G401 (cell line): Measurements from ENCODE around the gene MICAL2. TPM values are rescaled to one million over a fixed set of nuclear protein-coding genes. Genes with fewer than 3 reads are reported as not detected.

ENCODE experiments used
- DNase-seq: peaks from one replicate; pipeline ENCODE4 v3.0.0-alpha.2; 2015; ENCODE audit warnings: low spot score
- in situ Hi-C: cut with HindIII; loops from 2 replicates; pipeline ENCODE4 v1.10.0; 2016; ENCODE audit warnings: low sequenced_read_pairs, mixed read lengths
- total RNA-seq: library from RNA; depleted of rRNA; stranded (reverse); fragments of >200 nt; shearing (Covaris generic); gene quantifications from 2 replicates; pipeline ENCODE4 v1.2.3, GENCODE V29; 2014; rRNA removed

The MICAL2 gene, protein sequence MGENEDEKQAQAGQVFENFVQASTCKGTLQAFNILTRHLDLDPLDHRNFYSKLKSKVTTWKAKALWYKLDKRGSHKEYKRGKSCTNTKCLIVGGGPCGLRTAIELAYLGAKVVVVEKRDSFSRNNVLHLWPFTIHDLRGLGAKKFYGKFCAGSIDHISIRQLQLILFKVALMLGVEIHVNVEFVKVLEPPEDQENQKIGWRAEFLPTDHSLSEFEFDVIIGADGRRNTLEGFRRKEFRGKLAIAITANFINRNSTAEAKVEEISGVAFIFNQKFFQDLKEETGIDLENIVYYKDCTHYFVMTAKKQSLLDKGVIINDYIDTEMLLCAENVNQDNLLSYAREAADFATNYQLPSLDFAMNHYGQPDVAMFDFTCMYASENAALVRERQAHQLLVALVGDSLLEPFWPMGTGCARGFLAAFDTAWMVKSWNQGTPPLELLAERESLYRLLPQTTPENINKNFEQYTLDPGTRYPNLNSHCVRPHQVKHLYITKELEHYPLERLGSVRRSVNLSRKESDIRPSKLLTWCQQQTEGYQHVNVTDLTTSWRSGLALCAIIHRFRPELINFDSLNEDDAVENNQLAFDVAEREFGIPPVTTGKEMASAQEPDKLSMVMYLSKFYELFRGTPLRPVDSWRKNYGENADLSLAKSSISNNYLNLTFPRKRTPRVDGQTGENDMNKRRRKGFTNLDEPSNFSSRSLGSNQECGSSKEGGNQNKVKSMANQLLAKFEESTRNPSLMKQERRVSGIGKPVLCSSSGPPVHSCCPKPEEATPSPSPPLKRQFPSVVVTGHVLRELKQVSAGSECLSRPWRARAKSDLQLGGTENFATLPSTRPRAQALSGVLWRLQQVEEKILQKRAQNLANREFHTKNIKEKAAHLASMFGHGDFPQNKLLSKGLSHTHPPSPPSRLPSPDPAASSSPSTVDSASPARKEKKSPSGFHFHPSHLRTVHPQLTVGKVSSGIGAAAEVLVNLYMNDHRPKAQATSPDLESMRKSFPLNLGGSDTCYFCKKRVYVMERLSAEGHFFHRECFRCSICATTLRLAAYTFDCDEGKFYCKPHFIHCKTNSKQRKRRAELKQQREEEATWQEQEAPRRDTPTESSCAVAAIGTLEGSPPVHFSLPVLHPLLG
- 12.6 and 21.1 TPM in 2 replicates for total RNA-seq

DNA sequence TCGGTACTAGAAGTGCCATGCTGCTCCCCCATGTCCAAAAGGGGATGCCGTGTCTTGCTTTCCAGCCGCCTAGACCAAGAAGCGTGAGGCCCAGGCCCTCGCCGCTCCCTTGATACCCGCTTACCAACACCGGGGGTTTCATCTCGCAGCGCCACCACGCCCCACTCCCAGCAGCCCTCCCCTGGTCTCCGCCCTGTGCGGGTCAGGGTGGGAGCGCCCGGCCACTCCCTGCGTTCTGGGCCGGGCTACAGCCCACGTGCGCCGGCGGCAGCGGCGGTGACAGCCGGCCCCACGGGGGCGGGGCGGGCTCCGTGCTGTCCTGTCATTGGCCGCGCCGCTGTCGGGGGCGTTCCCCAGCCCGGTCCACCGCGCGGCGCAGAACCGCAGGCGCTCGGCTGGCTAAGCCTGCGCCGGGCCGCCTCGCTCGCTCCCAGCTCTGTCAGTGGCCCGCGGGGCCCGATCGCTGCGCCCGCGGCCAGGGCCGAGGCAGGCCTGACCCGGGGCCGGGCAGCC is at the start of gene MICAL2:
TSS of gene MICAL2 (plus strand) at position 390 of the 513 bp plus-strand sequence. CDS start 51,566 bp downstream, outside the sequence.
- in situ Hi-C loops = no loop called here
- peak; percentile 92 for DNase-seq

DNA sequence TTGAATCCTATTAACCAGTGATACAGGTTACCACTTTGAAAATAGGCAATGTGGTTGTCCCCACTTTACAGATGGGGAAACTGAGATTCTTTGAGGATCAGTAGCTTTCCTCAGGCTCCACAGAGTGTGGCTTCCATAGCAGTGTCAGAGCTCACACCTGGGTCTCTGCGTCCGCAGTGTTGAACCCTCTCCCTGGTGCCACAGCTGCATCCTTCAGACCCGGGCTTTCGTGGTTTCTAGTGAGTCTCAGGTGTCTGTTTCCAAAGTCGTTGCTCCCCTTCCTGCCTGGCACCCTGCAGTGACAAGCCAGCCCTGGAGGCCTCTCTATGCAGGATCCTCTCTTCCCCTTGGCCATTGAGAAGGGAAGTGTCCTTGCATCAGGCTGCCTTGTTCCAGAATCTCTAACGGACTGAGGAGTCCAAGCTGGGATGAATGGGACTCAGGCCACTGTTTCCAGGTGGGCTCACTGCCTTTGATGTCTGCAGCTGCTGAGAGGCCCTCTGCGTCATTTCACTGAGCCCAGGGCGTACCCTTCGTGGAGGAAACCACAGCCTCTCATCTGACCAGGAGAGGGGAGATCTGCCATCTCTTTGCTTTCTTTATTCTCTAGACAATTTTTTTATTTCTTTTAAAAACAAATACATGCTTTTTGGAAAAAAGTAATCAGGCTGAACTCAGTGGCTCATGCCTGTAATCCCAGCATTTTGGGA is 48.4 kb upstream of the MICAL2 start:
- in situ Hi-C loops = no loop called here
- DNase-seq = no peak

DNA sequence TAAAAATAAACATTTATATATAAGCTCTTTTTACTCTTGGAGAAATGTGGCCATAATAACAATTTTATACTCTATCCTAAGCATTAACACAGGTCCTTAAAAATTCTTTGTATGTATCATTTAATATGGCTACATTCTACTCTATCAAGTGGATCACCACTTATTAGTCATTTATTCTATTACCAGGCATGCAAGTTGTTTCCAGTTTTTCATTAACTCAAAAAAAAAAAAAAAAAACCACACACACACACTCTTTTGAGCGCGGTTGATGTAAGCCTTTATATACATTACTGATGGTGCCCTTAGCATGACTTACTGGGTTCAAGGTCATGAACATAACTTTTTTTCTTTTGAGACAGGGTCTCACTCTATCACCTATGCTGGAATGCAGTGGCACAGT is 47.1 kb upstream of the MICAL2 start:
- no peak for DNase-seq
- in situ Hi-C loops = no loop called here

DNA sequence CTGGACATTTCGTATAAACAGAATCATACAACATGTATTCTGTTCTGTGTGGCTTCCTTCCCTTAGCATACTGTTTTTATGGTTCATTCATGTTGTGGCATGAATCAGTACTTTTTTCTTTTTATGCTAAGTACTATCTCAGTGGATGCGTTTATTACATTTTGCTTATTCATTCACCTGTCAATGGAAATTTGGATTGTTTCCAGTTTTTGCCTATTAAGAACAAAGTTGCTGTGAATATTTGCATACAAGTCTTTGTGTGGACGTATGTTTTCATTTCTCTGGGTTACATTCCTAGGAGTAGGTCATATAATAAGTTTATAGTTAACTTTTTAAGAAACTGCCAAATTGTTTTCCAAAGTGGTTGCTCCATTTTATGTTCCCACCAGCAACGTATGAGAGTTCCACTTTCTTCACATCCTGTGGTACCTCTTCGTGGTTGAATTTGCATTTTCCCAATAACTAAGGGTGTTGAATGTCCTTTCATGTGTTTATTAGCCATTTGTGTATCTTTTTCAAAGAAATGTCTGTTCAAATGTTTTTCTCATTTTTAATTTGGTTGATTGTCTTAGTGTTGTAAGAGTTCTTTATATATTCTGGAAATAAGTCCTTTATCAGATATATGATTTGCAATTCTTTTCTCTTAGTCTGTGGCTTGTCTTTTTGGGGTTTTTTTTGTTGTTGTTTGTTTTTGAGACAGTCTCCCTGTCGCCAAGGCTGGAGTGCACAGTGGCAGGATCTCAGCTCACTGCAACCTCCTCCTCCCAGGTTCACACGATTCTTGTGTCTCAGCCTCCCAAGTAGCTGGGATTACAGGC is 46.0 kb upstream of the MICAL2 start:
- DNase-seq = no peak
- in situ Hi-C loops = no loop called here

DNA sequence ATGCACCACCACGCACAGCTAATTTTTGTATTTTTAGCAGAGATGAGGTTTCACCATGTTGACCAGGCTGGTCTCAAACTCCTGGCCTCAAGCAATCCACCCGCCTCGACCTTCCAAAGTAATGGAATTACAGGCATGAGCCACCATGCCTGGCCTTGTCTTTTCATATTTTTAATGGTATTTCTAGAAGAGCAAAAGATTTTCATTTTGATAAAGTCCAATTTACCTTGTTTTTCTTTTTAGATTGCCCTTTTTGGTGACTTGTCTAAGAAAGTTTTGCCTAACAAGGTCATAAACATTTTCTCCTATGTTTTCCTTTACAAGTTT is 45.5 kb upstream of the MICAL2 start:
- in situ Hi-C loops = no loop called here
- no peak for DNase-seq

DNA sequence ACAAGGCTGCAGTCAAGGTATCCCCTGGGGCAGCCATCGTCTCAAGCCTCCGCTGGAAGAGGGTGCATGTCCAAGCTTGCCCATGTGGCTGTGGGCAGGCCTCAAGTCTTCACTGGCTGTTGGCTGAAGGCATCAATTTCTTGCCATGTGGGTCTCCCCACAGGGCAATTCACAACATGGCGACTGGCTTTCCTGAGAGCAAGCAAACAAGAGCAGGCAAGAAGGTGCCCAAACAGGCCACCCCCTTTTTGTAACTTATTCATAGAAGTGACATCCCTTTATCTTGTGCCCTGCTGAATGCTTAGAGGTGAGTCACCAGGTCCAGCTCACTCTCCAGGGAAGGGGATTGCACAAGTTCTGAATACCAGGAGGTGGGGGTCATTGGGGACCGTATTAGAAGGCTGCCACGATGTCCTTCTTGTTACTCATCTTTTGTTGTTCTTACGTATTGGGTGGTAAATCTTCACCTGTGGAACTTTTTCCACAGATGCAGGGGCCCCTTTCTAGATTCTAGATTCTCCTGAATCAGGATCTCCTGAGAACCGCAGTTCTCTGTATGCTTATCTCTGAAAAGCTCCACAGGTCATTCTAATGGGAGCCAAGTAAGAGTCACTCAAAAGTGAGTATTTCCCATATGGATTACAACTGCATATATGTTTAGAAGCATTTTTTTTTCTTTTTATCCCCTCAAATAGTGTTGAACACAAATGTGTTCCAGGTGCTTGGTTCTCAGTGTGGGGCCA is 44.2 kb upstream of the MICAL2 start:
- in situ Hi-C loops = no loop called here

DNA sequence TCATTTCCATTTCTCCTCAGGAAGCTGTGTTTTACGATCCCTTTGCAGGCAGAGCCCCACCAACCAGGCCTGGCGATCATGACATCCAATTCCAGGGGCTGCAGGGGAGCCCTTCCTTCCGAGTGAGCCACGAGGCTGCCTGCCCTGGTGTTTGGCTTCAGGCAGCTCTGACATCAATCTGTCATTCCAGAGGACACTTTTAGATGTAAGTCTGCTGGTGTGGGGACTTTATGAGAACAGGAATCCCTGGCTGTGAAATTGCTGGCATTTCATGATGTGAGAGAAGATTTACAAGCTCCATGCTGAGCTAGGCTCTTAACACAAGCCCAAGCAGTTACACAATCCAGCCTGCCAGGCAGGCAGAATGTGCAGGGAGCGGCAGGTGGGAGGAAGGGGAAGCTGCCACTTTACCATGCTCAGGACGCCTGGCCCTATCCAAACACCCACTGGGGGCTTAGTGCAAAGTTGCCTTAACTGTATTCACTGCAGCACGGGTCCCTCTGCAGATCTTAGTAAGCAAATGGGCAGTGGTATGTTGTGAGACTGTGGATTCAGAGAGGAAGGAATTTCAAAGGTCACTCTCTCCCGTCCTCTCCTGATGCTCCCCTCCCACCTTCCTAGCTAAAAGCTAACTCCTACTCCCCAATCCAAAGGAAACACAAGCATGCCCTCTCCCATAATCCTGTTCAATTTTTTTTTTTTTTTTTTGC is 43.4 kb upstream of the MICAL2 start:
- in situ Hi-C loops = no loop called here
- peak; percentile 87 for DNase-seq

More for the DNA sequence above, 44.2 kb upstream of the MICAL2 start:
- DNase-seq = no peak

DNA sequence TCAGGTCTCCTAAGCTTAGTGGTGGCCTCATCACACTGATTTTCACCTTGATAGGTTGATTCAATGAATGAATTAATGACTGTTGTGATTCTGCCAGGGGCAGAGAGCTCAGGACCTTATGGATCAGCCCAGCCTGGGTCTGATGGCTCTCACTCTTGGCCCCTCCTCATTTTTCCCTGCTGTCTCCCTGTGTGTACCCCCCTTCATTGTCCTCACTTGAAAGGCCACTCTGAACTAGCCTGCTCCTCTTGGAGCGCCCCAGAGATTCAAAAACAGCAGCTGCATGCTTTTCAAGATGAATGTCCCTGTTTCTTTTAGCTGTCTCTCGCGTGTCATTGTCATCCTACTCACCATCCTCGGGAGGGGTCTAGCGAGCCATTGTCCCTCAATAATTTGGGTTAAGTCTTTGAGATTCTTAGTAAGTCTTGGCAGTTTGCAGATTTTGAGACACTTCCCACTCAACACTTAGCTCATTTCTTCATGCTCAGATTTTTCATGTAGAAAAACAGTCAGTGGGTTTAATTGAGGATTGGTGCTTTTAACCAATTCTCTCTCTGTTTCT is 42.5 kb upstream of the MICAL2 start:
- in situ Hi-C loops = no loop called here
- no peak for DNase-seq

DNA sequence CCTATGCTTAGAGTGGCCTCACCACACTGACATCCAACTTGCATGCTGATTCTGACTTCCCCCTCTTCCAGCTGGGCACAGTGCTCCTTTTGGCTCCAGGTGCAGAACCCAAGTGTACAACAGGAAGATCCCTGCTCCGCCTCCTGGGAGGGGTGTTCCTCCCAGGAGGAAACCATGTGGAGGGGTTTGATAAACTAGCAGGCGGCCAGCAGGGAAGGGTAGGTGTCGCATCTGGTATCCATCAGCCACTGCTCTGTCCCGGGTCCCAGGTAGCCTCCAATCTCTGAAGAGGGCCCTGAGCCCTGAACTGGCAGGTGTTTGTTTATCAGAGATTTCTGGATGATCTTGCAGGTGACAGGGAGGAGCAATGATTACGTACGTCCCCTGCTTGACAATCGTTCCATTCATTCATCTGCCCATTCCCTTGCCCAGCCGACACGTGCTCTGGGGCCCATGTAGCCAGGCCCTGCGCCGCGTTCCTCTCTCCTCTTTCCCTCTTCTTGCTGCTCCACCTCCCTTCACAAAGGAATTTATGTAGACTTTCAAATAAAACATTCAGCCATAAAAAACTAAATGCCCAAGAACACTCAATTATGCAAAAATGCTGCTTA is 41.2 kb upstream of the MICAL2 start:
- in situ Hi-C loops = no loop called here
- DNase-seq = peak; percentile 50

DNA sequence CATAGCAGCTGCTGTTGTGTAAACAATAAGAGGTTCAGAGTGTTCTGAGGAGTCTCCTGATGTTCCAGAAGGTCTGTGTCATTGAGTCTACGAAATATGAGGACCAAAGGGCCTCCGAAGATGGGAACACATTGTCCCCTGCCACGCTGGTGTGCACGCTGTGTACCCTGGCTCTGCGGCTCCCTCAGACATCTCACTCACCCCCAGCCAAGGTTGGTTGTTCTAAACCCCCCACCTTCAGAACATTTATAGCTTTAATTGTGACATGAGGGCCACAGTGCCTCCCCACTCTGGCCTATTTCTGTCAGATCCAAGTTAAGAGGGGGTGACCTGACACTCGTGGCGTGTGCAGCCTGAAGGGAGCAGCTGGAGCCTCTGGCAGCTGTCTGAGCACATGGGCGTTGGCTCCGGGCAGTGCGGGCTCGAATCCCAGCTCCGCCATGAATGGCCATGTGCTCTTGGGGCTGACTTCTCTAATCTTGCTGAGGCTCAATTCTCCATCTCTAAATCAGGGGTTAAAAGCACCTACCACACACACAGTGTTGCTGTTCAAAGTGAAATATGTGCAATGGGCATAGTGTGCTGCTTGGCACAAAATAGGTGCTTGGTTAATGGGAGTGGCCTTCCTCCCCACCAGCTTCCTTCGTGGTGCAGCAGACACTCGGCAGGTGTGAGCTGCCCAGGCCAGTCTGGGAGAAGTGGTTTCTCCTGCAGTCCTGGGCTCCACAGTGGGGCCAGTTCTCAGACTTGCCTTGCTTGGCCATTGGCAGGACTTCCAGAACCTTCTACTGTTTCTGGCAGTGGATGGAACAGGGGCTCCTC is 39.7 kb upstream of the MICAL2 start:
- in situ Hi-C loops = no loop called here
- no peak for DNase-seq

DNA sequence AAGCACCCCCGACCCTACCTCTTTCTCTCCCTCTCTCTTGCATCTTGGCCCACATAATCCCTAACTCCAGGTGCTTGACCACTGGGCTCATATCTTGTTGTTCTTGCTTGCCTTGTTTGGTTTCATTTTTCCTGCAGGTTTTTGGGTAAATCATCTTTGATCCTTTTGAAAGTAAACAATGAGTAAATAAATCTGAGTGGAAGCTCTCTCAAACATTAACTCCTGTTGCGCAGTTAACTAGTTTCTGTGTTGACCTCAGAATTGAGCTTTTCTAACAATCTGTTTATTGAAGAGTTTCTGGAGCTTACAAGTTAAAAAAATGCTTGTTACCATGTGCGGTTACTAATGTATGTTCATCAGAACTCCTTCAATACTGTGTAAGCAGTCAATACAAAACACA is 38.8 kb upstream of the MICAL2 start:
- in situ Hi-C loops = no loop called here
- DNase-seq = no peak

DNA sequence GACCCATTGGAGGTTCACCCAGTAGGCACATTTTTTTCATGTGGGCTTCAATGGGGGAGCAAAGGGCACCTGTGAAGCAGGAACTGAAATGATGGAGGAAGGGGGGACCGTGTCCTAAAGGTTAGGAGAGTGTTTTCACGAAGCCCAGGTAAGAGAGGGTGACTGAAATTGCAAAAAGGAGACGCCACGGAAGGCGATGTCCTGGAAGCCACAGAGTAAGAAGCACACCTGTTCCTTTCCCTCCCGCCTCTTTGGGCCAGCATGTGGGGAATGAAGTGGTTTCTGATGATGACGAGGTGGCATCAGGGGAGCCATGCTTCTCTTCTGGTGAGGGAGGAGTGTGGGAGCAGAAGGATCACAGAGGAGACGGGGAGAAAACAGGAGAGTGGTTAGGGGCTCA is 37.0 kb upstream of the MICAL2 start:
- in situ Hi-C loops = no loop called here
- no peak for DNase-seq

DNA sequence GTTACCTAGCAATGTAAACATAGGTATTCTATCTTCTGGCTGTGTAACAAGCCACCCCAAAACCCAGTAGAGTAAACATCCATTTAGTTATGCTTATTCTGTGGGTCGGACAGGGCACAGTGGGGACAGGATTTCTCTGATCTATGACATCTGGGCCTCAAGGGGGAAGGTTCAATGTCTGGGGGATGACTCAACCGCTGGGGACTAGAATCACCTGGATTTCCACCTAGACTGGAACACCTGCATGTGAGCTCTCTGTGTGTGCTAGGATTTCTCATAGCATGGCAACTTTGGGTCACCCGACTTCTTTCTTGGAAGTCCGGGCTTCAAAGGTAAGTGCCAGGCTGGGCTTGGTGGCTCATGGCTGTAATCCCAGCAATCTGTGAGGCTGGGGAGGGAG is 36.5 kb upstream of the MICAL2 start:
- in situ Hi-C loops = no loop called here
- DNase-seq = no peak

DNA sequence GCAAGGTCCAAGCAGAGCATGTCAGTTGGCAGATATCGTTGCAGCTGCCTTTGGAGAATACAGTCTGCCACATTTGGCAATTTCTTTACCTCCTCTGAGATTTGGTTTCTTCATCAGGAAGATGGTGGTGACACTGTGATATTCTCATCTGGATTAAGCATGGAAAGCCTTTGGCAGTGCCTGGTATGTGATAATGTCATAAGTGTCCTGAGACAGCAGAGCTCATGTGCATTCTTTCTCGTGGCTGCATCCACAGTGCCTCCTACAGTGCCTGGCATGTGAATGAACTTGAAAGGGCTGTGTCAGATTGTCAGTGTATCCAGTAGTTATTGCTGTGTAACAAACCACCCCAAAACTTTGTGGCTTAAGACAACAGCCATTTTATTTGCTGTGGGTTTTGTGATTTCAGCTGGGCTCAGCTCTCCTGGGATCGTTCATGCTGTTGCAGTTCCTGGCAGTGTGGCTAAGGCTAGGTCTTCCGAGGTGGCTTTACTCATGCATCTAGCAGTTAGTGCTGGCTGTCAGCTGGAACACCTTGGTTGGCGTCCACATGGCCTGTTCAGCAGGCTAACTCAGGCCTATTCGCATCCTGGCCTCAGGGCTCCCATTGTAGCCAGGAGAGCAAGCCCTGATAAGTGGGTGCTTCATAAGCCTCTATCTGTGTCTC is 35.7 kb upstream of the MICAL2 start:
- no peak for DNase-seq
- in situ Hi-C loops = no loop called here

DNA sequence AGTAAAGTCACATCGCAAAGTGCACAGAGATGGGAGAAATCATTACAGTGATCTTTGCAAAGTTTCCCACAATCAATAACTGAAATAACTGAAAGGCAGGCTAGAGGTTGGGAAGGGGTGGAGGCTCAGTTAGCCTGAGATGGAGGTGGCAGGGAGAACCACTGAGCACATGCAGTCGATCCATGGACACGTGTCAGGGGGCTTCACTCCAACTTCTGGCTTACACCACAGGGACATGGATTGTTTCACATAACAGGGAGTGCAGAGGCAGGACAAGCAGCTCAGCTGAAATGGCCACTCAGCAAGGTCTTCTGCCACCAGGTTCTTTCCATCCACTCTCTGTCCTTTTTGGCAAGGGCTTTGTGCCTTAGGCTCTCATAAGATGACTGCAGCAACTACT is 35.1 kb upstream of the MICAL2 start:
- no peak for DNase-seq
- in situ Hi-C loops = no loop called here
